Bronchial epithelial cell (primary cell): Measurements from ENCODE around the gene ACOT8. TPM values are rescaled to one million over a fixed set of nuclear protein-coding genes. Genes with fewer than 3 reads are reported as not detected.
A peak's percentile ranks its signal among the peaks of the same experiment; 100 is the strongest.

ENCODE experiments used
- DNase-seq: peaks from one replicate; pipeline ENCODE4 v3.0.0-alpha.2; 2010; ENCODE audit warnings: low read depth
- FAIRE-seq: peaks from 2 replicates; lab custom pipeline; 2011; peaks lifted over from hg19 to GRCh38; lab: Jason Lieb, UNC
- H3K27me3 ChIP-seq: 2 replicates; pipeline ENCODE4 v1.5.1; 2011; ENCODE audit warnings: low read length; ENCODE audit not compliant: control insufficient read depth, insufficient read depth
- H3K36me3 ChIP-seq: 2 replicates; pipeline ENCODE4 v1.5.1; 2011; ENCODE audit warnings: low read length; ENCODE audit not compliant: control insufficient read depth, insufficient read depth
- H3K4me3 ChIP-seq: 2 replicates; pipeline ENCODE4 v1.5.1; 2011; ENCODE audit warnings: mild to moderate bottlenecking, low read depth, low read length, control low read depth
- total RNA-seq: library from RNA; depleted of rRNA; stranded (reverse); fragments of >200 nt; gene quantifications from 2 replicates; pipeline ENCODE4 v1.2.1, GENCODE V29; 2014
- TF ChIP-seq, protein P1 (sequence below): IDR thresholded peaks from 2 replicates; pipeline ENCODE4 v1.5.1; 2011; ENCODE audit warnings: mild to moderate bottlenecking, moderate library complexity, low read length, control low read depth, inconsistent platforms; ENCODE audit not compliant: insufficient read depth, severe bottlenecking

The ACOT8 gene
- total RNA-seq, 1 donor from 2014 or later: 31.1 TPM

DNA sequence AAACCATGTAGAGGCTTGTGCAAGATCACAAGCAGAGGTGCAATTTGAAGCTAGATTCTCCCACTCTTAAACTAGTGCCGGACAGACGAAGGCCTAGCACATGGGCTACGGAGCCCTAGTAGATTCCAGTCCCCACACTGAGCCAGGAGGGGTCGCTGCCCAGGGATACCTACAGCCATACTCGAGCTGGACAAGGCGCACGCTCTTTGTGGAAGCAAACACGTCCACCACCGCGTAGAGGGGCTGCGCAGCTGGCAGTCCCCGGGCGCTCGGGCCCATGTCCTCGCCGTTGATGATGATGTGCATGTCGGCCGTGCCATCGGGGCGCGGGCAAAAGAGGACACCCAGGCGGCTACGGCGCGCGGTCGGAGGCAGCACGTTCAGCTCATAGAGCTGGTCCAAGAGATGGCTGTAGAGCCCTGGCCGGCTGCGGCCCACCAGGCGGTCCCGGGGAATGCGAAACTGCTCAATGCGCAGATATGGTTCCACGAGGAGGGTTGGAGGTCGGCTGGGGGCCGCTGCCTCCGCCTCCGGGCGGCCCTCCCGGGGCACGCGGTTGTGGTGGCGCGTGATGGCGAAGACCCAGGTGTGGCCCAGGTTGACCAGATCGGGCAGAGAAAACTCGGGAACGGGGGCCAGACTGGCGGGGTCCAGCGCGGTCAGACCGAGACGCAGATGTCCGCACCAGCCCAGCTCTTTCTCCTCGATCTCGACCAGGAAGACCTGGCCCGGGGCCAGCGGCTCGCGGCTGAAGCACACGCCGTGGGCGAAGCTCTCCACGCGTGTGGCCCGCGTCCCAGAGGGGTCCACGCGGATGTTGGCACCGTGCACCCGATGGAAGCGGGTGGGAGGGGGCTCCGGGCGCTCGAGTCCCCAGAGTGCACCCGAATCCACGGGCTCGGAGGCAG is 33.1 kb upstream of the ACOT8 start:
- peak; percentile 54 for DNase-seq
- Histone ChIP-seq H3K4me3 (peak overlapping the region; percentile 89), H3K27me3 (no peaks in the 10 kb centered on the region), H3K36me3 (peaks cover 7% of the 10 kb centered on the region)
- TF ChIP-seq, protein P1, sequence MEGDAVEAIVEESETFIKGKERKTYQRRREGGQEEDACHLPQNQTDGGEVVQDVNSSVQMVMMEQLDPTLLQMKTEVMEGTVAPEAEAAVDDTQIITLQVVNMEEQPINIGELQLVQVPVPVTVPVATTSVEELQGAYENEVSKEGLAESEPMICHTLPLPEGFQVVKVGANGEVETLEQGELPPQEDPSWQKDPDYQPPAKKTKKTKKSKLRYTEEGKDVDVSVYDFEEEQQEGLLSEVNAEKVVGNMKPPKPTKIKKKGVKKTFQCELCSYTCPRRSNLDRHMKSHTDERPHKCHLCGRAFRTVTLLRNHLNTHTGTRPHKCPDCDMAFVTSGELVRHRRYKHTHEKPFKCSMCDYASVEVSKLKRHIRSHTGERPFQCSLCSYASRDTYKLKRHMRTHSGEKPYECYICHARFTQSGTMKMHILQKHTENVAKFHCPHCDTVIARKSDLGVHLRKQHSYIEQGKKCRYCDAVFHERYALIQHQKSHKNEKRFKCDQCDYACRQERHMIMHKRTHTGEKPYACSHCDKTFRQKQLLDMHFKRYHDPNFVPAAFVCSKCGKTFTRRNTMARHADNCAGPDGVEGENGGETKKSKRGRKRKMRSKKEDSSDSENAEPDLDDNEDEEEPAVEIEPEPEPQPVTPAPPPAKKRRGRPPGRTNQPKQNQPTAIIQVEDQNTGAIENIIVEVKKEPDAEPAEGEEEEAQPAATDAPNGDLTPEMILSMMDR: peak; percentile 70
- no peak for FAIRE-seq

DNA sequence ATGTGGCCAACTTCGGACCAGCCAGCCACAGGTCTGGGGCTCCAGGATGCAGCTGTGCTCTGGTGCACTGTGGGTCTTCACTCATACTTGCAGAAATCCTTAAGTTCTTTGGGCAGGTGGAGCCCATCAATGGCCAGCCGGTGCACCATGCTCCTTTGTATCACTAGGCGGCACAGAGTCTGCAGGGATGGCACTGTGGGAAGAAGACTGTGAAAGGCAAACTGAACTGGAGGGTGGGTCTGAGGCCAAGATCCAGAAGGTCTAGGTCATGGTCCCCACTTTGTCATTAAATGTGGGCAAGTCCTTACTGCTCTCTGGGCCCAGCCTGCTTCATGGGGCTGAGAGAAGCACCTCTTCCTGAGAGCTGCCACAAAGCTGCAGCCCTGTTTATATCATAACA is 31.5 kb upstream of the ACOT8 start:
- DNase-seq (no peak), FAIRE-seq (no peak)
- TF ChIP-seq, protein P1: no peak
- H3K4me3 ChIP-seq: no peak overlapping the region
- no peaks in the 10 kb centered on the region for H3K27me3 ChIP-seq
- peaks cover 2% of the 10 kb centered on the region for H3K36me3 ChIP-seq

DNA sequence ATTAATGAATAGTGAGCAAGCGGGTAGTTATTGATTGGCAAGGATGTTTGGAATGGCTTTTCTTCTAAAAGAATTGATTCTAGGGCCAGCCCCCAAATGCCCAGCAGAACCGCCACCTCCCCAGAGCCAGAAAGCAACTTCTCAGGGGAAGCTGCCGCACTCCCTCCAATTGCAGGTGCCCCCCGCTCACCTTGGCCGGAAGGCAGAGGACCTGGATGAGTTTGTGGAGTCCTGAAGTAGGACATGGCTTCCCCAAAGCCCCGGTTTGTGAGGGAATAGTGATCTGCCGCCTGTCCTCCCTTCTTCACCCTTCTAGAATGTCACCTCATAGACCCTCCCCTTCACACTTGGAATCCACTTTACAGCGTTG is 30.1 kb upstream of the ACOT8 start, which contains the start of gene SPATA25:
TSS of gene SPATA25 (minus strand) at position 277 of the 370 bp plus-strand sequence. CDS start at position 245, 32 bp downstream.
- TF ChIP-seq, protein P1: no peak
- DNase-seq (no peak), FAIRE-seq (no peak)
- Histone ChIP-seq H3K36me3 (peaks cover 9% of the 10 kb centered on the region), H3K4me3 (no peak within 1 kb of the TSS), H3K27me3 (no peaks in the 10 kb centered on the region)

DNA sequence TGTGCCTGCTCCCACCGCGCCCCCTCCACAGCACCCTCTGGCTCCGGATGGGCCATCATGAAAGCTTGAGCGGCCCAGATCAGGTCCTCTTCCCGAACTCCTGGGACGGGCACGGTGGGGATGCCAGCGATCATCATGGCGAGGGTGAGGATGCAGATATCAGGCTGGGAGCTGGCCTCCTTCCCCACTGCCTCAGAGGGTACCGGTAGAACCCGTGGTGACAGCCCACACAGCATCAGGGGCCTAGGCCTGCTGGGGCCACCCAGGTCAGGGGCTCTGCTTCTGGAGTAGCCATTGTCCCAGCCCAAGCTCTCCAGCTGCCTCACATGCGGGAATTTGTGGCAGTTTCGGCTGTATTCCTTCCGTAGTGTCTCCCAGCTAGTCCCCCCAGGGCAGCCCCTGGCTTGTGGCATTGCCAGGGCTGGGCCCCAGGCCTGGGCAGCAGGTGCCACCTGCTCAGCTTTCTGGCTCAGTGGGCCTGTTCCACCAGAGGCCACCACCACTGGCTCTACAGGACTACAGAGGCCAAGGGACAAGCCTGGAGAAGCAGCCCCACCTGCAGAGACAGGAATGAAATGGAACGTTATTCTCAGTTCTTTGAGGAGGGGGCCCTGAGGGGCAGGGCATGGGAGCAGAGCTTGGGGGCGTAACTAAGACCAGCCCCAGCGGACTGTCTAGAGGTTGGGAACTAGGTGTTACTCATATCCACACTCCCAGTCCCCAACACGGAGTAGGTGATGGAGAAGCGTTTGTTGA is 29.6 kb upstream of the ACOT8 start:
- TF ChIP-seq, protein P1: no peak
- DNase-seq: no peak
- no peak for FAIRE-seq
- H3K36me3 ChIP-seq: peaks cover 9% of the 10 kb centered on the region
- no peak overlapping the region for H3K4me3 ChIP-seq
- H3K27me3 ChIP-seq: no peaks in the 10 kb centered on the region

- DNase-seq: no peak
- Histone ChIP-seq H3K4me3 (no peak overlapping the region), H3K27me3 (no peaks in the 10 kb centered on the region), H3K36me3 (peaks cover 10% of the 10 kb centered on the region)
- FAIRE-seq: no peak
- TF ChIP-seq, protein P1: no peak
Observed at GRCh38 chr20:45883100-45883469, 25.9 kb upstream of the ACOT8 start.
